Stimulated activated CD4-positive, alpha-beta T cell treated with anti-CD3 and anti-CD28 coated beads, TNF-alpha, amount 100 ng/mL, for 24 hours (primary cell): ENCODE data around the gene HS6ST1.

ENCODE experiments used
- DNase-seq, 3 experiments: peaks; one replicate each; pipeline ENCODE4 v3.0.0-alpha.2; 2020; ENCODE audit warnings: low read depth in 3 of 3

Gene HS6ST1

DNA sequence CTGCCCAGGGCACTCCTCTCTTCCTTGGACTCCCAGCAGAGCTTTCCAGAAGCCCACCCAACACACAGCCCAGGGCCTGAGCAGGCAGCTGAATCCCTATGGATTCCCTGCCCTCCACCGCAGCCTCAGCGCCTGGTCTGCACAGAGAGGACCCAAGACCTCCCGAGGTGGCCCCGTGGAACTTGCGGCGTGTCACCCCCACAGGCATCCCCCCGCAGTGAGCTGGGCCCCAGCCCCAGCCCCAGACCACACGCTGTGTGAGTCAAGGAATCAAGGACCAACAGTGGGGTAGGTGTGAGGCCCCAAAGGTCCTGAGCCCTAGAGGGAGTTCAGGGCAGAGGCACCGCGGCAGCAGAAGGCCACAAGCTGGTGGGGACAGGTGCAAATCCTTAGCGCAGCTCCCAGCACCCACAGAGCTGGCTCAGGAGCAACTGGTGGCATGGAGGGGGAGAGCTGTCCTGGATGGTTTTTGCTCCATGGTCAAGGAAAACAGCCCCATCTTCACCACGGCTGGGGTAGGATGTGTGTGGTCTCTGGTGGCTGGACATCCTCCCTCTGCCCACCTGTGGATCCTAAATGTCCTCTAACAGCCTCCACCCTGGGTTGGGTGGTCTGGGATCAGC lies 8.5 kb downstream of the HS6ST1 start:
- no peak for DNase-seq

DNA sequence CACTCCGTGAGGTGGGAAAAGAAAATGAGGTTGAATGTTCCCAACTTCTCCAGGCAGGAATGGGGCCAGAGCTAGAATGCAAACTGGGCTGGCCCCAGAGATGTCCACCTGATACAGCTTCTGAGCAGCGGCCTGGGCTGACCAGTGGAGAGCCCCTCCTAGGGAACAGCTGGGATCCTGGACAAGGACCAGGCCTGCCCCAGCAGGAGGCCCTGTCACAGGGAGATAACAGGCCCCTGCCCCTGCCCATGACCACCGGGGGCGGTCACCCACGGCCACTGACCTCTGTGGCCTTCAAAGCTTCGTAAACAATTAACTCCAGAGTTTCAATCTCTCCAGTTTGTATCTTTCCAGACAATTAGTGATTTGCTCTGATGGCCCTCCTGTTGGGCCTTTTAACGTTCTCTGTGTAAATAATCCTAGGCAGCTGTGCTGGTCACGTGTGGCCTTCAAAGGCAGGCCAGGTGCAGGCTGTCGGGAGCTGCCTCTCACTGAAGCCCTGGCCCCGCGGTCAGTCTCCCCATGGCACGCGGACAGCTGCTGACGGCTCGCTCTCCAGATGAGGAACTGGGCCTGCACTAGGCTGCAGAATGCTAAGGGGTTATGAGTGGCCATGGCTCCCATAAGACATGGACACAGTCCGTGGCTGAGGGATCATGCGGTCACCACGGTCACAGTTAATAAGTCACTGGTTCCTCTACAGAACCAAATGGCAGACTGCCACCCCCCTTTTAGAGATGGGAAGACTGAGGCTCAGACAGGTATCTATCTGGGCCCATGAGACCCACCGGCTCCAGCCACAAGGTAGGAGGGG lies 9.2 kb downstream of the HS6ST1 start:
- DNase-seq, result no peak

DNA sequence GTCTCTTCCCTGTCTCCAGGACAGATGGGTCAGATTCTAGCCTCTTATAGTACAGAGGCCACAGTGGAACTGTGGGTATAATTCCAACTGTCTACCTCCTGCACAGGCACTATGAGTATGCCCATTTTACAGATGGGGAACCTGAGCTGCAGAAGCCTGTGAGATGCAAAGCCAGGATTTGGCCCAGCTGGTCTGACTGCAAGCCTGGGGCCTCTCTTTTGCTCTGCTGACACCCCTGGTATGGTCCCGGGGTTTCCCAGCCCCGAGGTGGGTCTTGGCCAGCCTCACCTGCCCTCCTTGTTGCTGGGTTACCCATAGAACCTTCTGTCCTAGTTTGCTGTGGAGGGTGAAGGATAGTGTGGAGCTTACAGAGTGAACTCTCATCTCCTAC lies 9.8 kb downstream of the HS6ST1 start:
- no peak for DNase-seq

DNA sequence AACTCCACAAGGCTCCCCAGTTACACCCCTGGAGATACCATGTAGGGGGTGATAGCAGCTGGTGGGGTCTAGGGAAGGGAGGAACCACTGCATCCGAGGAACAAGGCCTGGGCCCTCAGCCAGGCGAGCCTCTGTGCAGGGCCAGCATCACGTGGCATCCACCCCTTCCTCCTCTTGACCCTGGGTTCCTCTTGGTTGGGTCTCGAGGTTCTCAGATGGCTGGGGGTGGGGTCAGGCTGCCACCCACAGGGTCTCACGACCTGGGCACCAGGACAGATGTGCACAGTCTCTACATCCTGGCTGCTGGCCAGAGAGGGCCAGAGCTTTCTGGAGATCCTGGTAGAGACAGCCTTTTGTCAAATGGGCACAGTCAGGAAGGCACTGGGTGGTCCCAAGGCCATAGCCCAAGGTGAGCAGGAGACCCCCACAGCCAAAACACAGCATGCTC lies 10.4 kb downstream of the HS6ST1 start:
- DNase-seq, result no peak

GRCh38 chr2:128307595-128307994 lies 11.1 kb downstream of the HS6ST1 start:
- DNase-seq, result no peak

DNA sequence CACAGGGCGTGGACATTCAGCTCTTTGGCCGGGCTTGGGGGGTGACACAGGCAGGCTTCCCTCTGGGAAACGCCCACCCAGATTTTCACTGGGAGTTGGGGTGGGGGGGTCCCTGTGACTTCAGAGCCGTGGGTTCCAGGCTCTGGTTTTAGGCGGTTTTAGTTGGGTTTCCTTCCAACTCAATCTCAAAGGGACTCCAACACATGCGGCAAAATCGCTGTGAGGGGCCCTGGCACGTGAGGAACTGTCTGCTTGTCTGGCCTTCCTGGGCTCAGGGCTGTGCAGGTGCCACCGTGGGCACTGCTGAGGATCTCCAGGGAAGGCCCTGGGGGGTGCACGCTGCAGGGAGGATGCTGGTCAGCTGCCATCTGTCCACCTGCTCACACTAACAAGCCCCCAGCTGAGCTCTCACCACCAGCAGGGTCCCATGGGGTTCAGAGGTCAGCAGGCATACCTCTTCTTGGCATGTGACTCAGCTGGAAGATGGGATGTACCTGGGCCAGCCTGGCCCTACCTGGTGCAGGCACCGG lies 11.7 kb downstream of the HS6ST1 start:
- DNase-seq, result no peak

DNA sequence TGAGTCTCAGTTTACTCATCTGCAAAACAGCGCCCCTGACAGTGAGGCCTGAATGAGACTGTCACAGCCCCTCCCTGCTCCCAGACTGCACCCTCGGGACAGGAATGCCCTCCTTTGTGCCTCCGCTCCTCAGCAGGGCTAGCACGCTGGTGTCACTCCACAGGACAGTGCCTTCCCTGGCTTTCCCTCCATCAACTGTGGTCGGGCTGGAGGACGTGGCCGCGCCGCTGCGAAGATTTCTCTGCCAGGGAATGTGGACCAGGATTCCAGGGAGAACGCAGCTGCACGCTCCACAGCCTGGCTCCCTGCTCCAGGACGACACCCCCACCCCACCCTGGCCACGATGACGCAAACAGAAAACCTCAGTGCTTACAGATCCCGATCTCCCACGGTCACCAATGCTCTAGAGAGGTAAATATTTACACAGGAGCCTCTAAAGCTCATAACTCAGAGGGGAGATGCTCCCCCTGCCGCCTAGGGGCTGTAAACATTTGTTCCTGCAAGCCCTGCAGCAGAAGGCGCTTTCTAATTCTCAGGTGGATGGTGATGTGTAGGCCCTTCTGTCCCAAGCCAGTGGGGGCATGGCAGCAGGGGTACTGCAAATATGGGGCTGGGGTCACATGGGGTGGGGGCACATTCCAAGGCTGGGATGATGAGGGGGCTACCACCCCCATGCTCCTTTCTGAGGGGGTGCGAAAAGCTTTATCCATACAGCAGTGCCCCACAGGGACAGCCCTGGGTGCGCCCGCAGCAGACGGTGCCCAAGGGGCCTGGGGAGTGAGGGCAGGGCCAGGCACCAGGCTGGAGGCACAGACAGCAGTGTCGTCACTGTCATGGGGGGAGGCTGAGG lies 12.4 kb downstream of the HS6ST1 start:
- DNase-seq, result no peak

GRCh38 chr2:128305555-128306080 lies 13.1 kb downstream of the HS6ST1 start:
- no peak for DNase-seq

DNA sequence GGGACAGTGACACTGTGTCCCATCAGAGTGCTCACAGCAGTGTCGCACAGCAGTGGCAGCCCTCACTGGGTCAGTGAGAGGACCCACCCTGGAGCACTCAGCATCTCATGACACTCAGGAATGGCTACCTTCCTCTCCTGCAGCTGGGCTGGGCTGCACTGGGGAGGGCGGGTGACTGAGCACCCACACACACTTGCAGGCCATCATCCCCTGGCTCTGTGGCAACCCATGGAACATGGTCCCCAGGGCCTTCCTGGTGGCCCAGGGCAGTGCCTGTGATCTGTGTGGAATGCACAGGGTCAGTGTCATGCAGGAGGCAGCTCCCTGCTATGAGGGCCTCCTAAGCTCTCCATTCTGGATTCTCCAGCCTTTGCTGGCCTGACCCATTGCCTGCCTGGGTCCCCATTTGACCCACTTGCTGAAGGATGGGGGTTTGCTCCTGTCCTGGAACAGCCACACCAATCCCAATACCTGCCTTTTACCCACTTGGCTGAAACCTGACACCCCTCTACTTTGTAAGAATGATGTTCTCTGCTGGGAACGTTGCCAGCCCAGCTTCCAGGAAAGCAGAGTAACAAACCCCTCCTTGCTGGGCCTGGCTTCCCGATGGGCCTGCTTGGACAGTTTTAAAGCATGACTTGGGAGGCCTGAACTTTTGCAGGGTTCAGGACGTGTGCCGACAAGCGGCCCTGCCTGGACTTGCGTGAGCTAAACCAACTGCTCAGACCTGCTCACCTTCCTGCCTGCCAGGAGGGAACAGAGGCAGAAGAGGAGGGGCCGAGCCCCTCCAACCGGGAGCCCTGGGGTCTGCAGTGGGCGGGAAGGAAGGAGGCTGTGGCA lies 13.7 kb downstream of the HS6ST1 start:
- DNase-seq, result no peak

DNA sequence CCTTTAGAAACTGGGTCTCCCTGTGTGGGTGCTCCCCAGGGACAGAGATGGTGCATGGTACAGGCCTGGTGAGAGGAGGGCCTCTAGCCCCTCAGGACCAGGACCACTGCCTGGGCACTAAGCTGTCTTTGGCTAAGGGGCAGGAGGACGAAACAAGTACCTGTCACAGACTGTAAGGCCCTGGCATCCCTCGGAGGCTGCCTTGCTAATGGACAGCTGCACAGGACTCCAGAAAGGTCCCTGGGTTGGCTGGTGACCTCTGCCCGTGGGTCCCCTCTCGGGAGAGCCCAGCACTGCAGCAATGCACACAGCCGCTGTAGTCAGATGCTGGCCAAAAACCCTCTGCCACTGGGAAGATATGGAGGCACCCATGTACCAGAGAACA lies 14.3 kb downstream of the HS6ST1 start:
- DNase-seq, result no peak

GRCh38 chr2:128303911-128304310 lies 14.8 kb downstream of the HS6ST1 start:
- no peak for DNase-seq

DNA sequence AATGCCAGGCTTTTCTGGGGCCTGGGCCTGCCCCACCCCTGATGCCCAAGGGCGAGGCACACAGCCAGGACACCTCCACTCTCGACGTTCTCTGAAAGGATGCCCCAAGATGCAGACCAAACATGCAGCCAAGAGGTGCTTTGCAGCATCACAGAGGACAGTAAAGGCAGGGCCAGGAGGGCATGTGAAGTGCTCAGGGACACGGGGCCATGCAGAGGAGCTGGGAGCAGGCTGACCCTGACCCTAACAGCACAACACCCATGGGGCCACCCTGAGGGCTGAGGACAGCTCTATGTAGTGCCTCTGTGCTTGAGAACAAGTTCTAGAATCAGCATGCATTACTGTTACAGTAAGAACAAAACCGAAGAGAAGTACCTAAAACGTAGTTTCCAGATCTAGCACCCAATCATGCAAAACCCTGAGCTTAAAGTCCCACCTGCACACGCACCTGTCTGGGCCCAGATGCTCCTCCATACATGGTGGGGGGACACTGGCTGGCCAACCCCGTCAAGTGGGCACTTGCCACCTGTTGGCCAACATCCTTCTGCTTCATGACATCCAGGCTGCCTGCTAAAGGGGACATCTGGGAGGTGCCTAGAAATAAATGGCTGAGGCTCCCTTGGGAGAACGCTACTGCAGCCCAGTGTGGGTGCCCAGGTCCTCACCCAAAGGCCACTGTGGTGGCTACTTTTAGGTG lies 15.4 kb downstream of the HS6ST1 start:
- no peak for DNase-seq

DNA sequence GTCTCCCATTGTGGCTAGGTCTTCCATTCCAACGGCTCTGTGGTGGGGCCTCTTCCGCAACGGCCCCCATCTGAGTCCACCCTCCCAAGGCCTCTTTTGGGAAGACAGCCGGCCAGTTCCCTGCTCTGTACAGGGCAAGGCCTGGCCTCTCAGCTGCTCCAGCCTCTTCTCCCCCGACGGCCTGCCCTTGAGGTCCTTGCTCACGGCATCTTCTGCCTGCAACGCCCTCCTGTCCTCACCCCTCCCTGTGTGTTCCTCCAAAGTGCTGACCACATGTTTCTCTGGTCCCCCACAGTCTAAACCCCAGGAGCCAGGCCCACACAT lies 16.0 kb downstream of the HS6ST1 start:
- no peak for DNase-seq

GRCh38 chr2:128302011-128302743 lies 16.5 kb downstream of the HS6ST1 start:
- no peak for DNase-seq

GRCh38 chr2:128301501-128301966 lies 17.1 kb downstream of the HS6ST1 start:
- DNase-seq, result no peak

GRCh38 chr2:128301021-128301420 lies 17.6 kb downstream of the HS6ST1 start:
- no peak for DNase-seq

GRCh38 chr2:128300151-128301020 lies 18.3 kb downstream of the HS6ST1 start:
- no peak for DNase-seq

- no peak for DNase-seq
These were observed 19.0 kb downstream of the HS6ST1 start for GRCh38 chr2:128299628-128300027.
